Motor neuron (in vitro differentiated cells): ENCODE results near the gene SPTLC3. TPM values are rescaled to one million over a fixed set of nuclear protein-coding genes. Genes with fewer than 3 reads are reported as not detected.

Experiments
- ATAC-seq, 8 experiments: fragments of 200-7000 bp; cut with Tn5 transposase; replicated peaks in 6 of 8; 2 replicates each; pipeline ENCODE4 v1.8.0; 2021; ENCODE audit warnings: mild to moderate bottlenecking in 8 of 8, moderate library complexity in 8 of 8
- H3K27ac ChIP-seq, 2 donors: fragments of 250-450 bp; sonication (Bioruptor Pico); 2 replicates each; pipeline ENCODE4 v1.9.0; 2021; ENCODE audit warnings: antibody characterized with exemption in 2 of 2, mild to moderate bottlenecking in 2 of 2, moderate library complexity in 1 of 2
- H3K4me1 ChIP-seq, 2 donors: fragments of 250-450 bp; sonication (Bioruptor Pico); replicated peaks in 1 of 2; 2 replicates each; pipeline ENCODE4 v1.6.1; 2021; ENCODE audit warnings: antibody characterized with exemption in 2 of 2, mild to moderate bottlenecking in 2 of 2, moderate library complexity in 1 of 2
- H3K4me3 ChIP-seq, 5 donors: fragments of 250-450 bp; sonication (Bioruptor Pico); 2 replicates each; pipeline ENCODE4 v1.9.0; 2021; ENCODE audit warnings: antibody characterized with exemption in 5 of 5, mild to moderate bottlenecking in 5 of 5, moderate library complexity in 4 of 5
- WGBS, 10 experiments: fragments of 450-650 bp; shearing (Covaris generic); methylation state at CpG; one replicate each; pipeline ENCODE4 v1.0.0; 2022; 5-methylcytosine and 5-hydroxymethylcytosine counted together
- in situ Hi-C, 9 experiments: fragments of 400-800 bp; cut with MboI; loops; one replicate each; pipeline ENCODE4 v1.15.0; 2021; ENCODE audit warnings: low sequenced_read_pairs in 9 of 9, low pct_unique_long_range_greater_than_20kb in 2 of 9; ENCODE audit not compliant: unreplicated experiment in 9 of 9
- total RNA-seq, 8 experiments: library from RNA; unstranded; fragments of 300-600 nt; gene quantifications; 2 replicates each; pipeline versions ENCODE4 v1.2.3 to v1.2.4, GENCODE V29; 2022

The SPTLC3 gene
- total RNA-seq, 8 experiments from 2014 or later, result 0.04 to 4.8 (median 0.78) TPM

DNA sequence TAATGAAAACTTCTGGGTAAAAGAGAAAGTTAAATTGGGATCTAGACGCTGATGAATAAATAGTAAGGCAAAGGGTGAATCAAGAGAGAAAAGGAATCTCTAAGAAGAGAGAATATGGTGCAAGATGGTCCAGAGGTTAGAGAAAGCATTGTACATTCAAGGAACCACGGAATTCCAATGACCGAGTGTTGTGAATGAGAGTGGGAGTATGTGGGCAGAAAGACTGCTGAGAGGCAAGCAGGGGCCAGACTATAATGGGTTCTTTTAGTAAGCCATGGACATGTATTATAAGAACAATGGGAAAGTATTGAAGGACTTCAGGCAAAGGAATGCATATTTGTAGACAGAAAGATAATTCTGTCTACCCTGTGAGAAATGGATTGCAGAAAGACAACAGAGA lies 45.2 kb downstream of the SPTLC3 start:
- Histone ChIP-seq H3K27ac (no peak overlapping the region), H3K4me3 (no peak overlapping the region), H3K4me1 (no peaks in the 10 kb centered on the region)
- in situ Hi-C loops, result no loop called here
- WGBS, 10 experiments, result 13 to 90% (median 58%) methylated on average over 1 to 3 of the region's 3 CpGs
- ATAC-seq, result no peak

DNA sequence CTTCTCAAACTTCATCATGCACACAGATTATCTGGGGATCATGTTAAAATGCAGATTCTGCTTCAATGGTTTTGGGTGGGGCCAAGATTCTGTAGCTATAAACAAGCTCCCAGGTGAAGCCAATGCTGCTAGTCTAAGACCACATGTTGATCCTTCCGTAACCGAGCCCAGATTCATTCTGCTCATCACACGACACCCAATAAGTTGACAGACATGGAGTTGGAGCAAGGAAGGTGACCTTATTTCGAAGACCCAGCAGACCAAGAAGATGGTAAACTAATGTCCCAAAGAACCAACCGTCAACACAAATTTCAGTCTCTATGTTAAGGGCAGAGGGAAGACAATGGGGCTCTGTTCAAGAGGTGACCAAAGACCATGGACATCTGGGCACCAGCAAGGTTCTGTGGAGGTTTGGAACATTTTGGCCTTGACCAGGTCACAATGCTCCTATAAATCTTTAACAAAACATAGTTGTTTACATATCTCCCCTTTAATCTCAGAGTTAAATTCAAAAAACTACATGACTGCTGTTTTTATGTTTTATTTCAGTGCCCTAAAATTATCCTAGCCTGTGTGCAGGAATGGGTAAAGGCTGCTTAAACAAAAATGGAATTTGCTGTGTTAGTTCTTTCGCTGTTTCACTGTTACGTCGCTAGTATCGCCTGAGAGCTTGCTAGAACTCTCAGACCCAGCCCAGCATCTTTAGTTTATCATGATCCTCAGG lies 50.1 kb downstream of the SPTLC3 start:
- in situ Hi-C loops, result no loop called here

DNA sequence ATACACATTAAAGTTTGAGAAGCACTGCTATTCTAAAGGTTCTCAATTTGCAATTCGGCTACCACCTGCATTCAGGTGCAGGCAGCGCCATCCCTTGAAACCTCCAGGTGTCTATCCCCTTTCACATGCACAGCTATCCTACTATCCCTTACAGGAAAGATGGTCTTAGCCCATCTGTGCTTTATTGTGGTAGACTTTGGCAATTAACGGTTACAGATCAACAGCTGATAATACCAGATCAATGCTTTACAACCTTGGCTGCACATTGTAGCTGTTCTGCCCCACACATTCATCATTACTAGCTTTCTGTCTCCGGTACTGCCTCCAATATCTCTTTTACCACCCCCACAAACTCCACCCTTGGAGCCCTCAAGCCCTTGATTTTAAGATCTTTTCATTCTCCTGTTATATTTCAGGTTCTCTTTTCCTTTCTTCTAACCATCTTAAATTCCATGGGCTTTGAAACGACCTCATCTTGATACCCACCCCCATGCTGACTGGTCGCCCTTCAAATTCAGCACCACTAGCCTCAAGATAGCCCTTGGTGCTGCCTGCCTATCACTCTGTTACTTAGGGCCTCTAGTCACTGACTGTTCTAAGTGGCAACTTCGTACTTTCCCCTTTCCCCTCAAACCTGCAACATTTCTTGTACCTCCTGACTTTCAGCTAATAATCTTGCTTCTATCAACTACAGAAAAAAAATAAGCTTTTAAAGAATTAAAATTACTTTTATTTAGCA lies 50.8 kb downstream of the SPTLC3 start:
- Histone ChIP-seq H3K4me1 (no peaks in the 10 kb centered on the region), H3K4me3 (no peak overlapping the region), H3K27ac (no peak overlapping the region)
- no peak for ATAC-seq
- in situ Hi-C loops, result no loop called here
- WGBS, 10 experiments, result 25 to 74% (median 63%) methylated on average over 1 to 6 of the region's 7 CpGs

More for the DNA sequence above, 50.1 kb downstream of the SPTLC3 start:
- Histone ChIP-seq H3K4me1 (no peaks in the 10 kb centered on the region), H3K4me3 (no peak overlapping the region), H3K27ac (no peak overlapping the region)
- 17 to 100% (median 87%) methylated on average over 1 to 9 of the region's 9 CpGs; no CpG with 5 or more reads in 1 of the 10 experiments for WGBS, 10 experiments
- peak in 1 of 8 experiments; percentile 56 for ATAC-seq

DNA sequence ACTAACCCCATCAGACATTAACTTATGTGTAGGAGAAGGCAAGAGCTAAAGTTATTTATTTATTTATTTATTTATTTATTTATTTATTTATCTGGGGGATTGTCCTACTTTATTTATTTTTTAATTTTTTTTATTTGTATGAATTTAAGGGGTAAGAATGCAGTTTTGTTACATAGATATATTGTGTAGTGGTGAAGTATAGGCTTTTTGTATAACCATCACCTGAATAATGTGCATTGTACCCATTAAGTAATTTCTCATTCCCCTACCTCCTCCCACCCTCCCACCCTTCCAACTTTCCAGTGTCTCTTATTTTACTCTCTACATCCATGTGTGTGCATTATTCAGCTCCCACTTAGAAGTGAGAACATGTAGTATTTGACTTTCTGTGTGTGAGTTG lies 51.6 kb downstream of the SPTLC3 start:
- in situ Hi-C loops, result no loop called here
- no peak for ATAC-seq

DNA sequence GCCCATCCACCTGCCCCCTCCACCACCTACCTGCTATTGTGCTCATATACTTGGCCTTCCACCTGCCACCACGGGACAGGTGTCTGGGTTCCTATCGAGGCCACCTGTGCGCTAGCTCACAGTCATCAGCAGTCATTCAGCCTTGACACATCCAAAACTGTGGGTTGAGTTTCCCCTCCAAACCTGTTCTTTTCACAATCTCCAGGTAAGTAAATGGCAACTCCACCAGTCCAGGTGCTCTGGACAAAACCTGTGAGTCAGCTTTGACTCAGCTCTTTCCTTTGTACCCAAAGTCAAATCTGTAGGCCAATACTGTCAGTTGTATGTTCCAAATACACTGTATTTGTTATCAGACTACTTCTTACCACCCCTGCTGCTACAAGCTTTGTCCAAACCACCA lies 52.6 kb downstream of the SPTLC3 start:
- Histone ChIP-seq H3K4me3 (no peak overlapping the region), H3K4me1 (no peaks in the 10 kb centered on the region), H3K27ac (no peak overlapping the region)
- ATAC-seq, result no peak
- in situ Hi-C loops, result no loop called here
- WGBS, 10 experiments, result 60 to 74% methylated on average over 2 to 3 of the region's 3 CpGs; no CpG with 5 or more reads in 8 of the 10 experiments

More for the DNA sequence above, 51.6 kb downstream of the SPTLC3 start:
- H3K4me3 ChIP-seq, result no peak overlapping the region
- H3K4me1 ChIP-seq, result no peaks in the 10 kb centered on the region
- no peak overlapping the region for H3K27ac ChIP-seq

DNA sequence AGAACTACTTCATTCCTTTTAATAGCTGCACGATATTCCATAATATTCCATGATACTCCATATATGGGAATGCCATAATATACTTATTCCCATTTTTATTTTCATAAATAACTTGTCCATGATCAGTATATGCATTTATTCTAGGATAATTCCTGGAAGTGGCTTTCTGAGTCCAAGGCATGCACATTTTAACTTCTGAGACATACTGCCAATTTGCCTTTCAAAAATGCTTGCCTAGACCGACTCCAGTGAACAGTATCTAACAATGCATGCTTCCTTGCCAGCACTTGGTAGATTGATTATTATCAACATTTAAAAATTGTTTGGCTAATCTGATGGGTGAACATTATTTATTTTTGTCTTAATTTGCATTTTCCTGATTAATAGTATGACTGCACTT lies 54.0 kb downstream of the SPTLC3 start:
- in situ Hi-C loops, result no loop called here
- WGBS, 10 experiments, result 0 to 92% (median 60%) methylated on average over 1 to 2 of the region's 2 CpGs; no CpG with 5 or more reads in 1 of the 10 experiments

DNA sequence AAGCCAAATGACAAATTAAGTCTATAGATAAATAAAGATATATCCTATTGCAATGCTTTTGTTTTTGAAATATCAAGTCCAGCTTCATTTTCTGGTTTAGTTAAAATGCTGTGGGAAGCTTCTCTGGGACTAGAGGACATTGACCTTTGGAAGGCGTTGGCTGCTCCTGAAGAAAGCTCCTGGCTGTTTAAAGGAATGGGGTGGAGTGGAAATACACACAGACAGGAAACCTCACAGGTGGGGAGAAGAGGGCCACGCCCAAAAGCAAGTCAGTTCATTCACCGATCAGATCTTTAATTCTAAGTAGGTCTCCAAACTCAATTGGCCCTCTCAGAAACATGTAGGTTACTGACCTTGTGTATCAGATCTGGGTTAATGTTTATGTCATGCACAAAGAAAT lies 59.6 kb downstream of the SPTLC3 start:
- H3K27ac ChIP-seq, result no peak overlapping the region
- 13 to 92% (median 60%) methylated on average over 2 to 3 of the region's 3 CpGs; no CpG with 5 or more reads in 2 of the 10 experiments for WGBS, 10 experiments
- H3K4me3 ChIP-seq, result no peak overlapping the region
- in situ Hi-C loops, result no loop called here
- peak in 1 of 8 experiments; percentile 55 for ATAC-seq
- H3K4me1 ChIP-seq, result no peaks in the 10 kb centered on the region

More for the DNA sequence above, 54.0 kb downstream of the SPTLC3 start:
- Histone ChIP-seq H3K4me1 (no peaks in the 10 kb centered on the region), H3K4me3 (no peak overlapping the region), H3K27ac (no peak overlapping the region)
- peak in 3 of 8 experiments; percentile 69 to 98 (median 83) for ATAC-seq

DNA sequence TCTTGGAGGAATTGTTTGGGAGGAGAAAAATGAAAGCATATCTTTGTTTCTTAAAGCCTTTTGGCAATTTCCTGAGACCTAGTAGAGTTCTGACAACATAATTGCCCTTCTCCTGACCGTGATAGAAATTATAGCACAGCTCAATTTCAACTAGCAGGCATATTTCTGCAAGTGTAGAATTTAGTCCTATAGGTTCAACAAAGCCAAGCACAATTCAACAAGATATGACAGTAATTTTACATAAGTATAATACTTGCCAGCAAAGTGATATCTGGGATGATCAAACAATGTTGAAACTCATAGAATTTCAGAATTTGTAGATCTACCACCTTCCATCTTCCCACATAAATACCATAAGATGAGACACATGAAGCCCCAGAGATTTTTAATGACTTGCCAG lies 73.1 kb downstream of the SPTLC3 start:
- no peak overlapping the region for H3K27ac ChIP-seq
- H3K4me3 ChIP-seq, result no peak overlapping the region
- H3K4me1 ChIP-seq, result no peaks in the 10 kb centered on the region
- WGBS, 10 experiments, result 0 to 100% (median 59%) methylated on average over 1 of the region's 1 CpG; no CpG with 5 or more reads in 4 of the 10 experiments
- ATAC-seq, result no peak
- in situ Hi-C loops, result loop anchor here in 1 of 9 experiments (25.0 kb wide), 1 partner anchor 145 kb away; no protein-coding TSS in a partner anchor

DNA sequence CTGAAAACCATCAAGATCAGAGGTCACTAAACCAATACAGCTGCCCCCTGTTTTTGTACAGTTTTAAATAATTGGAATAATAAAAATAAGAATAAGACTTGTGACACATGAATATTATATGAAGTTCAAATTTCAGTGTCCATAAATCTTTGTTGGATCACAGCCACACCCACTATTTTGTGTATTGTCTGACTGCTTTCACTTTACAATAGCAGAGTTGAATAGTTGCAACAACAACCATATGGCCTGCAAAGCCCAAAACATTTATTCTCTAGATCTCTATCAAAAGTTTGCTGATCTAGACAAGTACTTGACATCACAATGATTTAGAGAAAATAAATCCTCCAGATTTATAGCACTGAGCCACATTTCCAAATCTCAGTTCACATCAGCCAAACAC lies 73.6 kb downstream of the SPTLC3 start:
- Histone ChIP-seq H3K27ac (no peak overlapping the region), H3K4me1 (no peaks in the 10 kb centered on the region), H3K4me3 (no peak overlapping the region)
- in situ Hi-C loops, result loop anchor here in 1 of 9 experiments (25.0 kb wide), 1 partner anchor 145 kb away; no protein-coding TSS in a partner anchor
- peak in 3 of 8 experiments; percentile 13 to 64 (median 52) for ATAC-seq

DNA sequence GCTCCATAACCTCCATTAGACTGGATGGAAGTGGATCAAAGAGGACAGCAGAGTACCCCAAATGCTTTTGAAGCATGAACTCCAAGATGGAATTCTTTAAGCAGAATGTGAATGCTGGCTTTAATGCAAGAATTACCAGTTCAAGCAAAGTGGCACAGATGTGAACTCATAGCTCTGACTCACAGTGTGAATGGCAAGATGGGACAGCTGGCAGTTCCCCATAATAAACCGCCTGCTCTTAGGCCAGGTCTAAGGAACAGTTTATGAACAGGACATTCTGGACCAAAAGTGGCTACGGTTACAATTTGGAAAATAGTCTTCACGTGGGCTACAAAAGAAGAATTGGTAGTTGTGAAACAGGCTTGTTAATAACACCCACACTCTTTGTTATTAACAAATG lies 76.5 kb downstream of the SPTLC3 start:
- in situ Hi-C loops, result loop anchor here in 1 of 9 experiments (25.0 kb wide), 1 partner anchor 148 kb away; no protein-coding TSS in a partner anchor
- no peak overlapping the region for H3K27ac ChIP-seq
- no peak overlapping the region for H3K4me3 ChIP-seq
- ATAC-seq, result no peak
- 60 to 100% (median 83%) methylated on average over 1 to 3 of the region's 3 CpGs; no CpG with 5 or more reads in 4 of the 10 experiments for WGBS, 10 experiments
- H3K4me1 ChIP-seq, result no peaks in the 10 kb centered on the region

DNA sequence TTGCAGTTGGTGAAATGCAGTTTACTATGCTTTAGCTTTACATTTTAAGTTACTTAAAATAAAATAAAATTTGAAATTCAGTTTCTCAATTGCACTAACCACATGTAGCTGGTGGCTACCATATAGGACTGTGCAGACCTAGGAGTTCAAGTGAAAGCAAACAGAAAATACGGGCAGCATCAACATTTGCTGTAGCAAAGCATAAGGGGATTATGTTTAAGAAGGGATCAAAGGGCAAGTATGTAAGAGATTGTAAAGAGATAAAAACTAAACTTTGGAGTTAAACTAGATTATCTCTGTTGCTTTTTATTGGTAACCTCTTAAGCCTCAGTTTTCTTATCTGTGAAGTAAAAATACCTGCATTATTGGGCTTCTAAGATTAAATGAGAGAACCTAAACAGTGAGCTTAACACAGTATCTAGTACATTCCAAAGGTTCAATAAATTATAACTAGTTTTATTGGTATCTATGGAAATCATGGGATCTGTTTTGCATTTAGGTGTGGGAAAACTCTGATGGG lies 81.2 kb downstream of the SPTLC3 start:
- H3K4me3 ChIP-seq, result no peak overlapping the region
- H3K27ac ChIP-seq, result no peak overlapping the region
- no peaks in the 10 kb centered on the region for H3K4me1 ChIP-seq
- in situ Hi-C loops, result loop anchor here in 1 of 9 experiments (25.0 kb wide), 1 partner anchor 153 kb away; no protein-coding TSS in a partner anchor
- ATAC-seq, result no peak
- WGBS, 10 experiments, result 15 to 100% (median 78%) methylated on average over 1 of the region's 1 CpG; no CpG with 5 or more reads in 2 of the 10 experiments

DNA sequence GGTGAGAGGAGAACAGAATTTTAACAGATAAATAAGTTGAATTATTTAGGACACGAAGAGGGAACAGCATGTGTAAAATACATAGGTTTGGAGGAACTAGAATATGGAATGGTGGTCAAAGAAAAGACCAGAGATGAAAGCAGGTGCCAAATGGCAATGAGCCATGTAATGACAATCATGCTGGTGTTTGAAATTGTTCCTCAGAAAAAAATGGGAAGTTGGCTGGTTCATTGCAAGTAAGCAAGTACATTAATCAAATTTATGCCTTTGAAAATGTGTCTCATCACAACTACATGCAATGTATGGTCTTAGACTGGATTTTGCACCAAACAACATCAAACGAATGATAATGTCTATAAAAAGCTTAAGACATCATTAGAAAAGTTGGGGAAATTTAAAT lies 83.3 kb downstream of the SPTLC3 start:
- Histone ChIP-seq H3K4me3 (no peak overlapping the region), H3K4me1 (no peaks in the 10 kb centered on the region), H3K27ac (no peak overlapping the region)
- ATAC-seq, result no peak
- in situ Hi-C loops, result loop anchor here in 1 of 9 experiments (25.0 kb wide), 1 partner anchor 155 kb away; no protein-coding TSS in a partner anchor
- 0 to 79% (median 37%) methylated on average over 1 to 2 of the region's 2 CpGs for WGBS, 10 experiments

DNA sequence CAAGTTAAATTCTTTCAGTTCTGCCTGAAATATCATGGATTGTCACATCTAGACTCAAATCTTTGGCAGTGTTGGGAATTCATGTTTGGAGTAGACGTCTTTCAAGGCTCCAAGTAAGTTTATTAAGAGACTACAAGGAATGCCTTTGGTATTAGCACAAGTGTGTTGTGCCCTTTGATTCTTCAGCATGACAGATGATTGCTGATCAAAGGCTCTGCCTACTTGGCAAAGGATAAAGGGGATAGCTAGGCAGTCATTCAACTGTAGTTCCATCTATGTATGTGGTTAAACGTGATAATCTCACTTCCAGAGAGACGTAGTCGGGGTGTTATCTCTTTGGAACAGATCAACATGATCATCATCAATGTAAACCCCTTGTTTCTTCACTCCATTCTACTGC lies 86.2 kb downstream of the SPTLC3 start:
- no peaks in the 10 kb centered on the region for H3K4me1 ChIP-seq
- WGBS, 10 experiments, result 4 to 90% (median 79%) methylated on average over 1 to 4 of the region's 4 CpGs; no CpG with 5 or more reads in 1 of the 10 experiments
- no peak for ATAC-seq
- no peak overlapping the region for H3K4me3 ChIP-seq
- in situ Hi-C loops, result loop anchor here in 1 of 9 experiments (25.0 kb wide), 1 partner anchor 158 kb away; no protein-coding TSS in a partner anchor
- no peak overlapping the region for H3K27ac ChIP-seq
